ENCODE measurements around the gene ZFAND2A.

DNA sequence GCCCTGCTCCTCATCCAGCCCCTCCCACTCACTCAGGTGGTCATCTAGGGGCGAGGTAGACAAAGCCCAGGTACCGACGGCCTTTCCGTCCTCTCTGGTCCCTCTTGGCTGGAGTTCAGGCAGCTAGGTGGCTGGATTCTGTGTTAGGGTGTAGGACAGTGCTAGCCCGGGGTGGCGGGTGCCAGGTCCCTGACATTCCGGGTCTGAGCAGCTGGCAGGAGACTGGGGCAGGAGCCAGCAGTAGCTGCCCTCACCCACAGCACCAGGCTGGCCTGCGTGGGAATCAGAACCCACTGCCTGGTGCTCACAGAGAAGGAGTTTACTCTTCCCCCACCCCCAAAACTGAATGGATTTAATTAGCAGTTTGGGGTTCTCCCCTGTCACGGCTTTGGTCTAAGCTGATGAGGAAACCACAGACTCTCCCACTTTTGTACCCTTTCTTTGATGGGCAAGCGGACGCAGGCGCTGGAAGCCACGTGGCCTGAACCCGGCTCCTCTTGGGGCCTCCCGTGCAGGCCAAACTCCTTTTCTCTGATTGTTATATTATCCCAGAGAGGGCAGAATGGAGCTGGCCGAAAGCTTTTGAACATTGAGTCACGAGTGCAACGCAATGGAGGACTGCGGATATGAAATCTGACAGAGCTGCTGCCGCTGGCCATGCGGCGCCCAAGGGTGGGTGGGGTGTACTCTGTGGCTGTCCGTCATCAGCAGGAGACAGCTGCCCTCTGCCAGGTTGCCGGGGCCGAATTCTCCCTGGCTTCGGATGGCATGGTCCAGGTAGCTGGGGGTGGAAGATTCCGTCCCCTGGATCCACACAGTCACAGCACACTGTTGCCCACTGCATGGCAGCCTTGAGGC lies 12.9 kb upstream of the ZFAND2A start:
- TF ChIP-seq, protein P1, sequence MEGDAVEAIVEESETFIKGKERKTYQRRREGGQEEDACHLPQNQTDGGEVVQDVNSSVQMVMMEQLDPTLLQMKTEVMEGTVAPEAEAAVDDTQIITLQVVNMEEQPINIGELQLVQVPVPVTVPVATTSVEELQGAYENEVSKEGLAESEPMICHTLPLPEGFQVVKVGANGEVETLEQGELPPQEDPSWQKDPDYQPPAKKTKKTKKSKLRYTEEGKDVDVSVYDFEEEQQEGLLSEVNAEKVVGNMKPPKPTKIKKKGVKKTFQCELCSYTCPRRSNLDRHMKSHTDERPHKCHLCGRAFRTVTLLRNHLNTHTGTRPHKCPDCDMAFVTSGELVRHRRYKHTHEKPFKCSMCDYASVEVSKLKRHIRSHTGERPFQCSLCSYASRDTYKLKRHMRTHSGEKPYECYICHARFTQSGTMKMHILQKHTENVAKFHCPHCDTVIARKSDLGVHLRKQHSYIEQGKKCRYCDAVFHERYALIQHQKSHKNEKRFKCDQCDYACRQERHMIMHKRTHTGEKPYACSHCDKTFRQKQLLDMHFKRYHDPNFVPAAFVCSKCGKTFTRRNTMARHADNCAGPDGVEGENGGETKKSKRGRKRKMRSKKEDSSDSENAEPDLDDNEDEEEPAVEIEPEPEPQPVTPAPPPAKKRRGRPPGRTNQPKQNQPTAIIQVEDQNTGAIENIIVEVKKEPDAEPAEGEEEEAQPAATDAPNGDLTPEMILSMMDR (IDR thresholded peaks at IDR 0.05): no peak
- no peak for TF ChIP-seq ZFX (IDR thresholded peaks at IDR 0.05; ENCODE audit: borderline replicate concordance)

Data from 22Rv1 (cell line).